Measurements from ENCODE around the gene IQCH. TPM values are rescaled to one million over a fixed set of nuclear protein-coding genes. Genes with fewer than 3 reads are reported as not detected.

IQCH gene
- total and polyA plus RNA-seq, 2 of the 4 experiments (the other 2 are of a cell fraction), result 0.60 to 2.5 TPM

GRCh38 chr15:67515557-67515956, 261.0 kb downstream of the IQCH start:
- no peak overlapping the region for H3K56ac ChIP-seq (ENCODE audit: extremely low read depth, insufficient read depth, low read length)
- no peaks in the 10 kb centered on the region for H3K9me3 ChIP-seq (ENCODE audit: control insufficient read depth, insufficient read depth, low read length)
- BruUV-seq (replicated peaks), result no TSS peak
- dilution Hi-C loops (cut with HindIII; ENCODE audit: low sequenced_read_pairs, unreplicated experiment), result no loop called here
- no peak overlapping the region for H3K9ac ChIP-seq (ENCODE audit: low read depth, low read length)
- H4K91ac ChIP-seq (ENCODE audit: insufficient read depth, low read depth, low read length), result no peak overlapping the region
- H4K8ac ChIP-seq (ENCODE audit: low read depth in 2 of 2, low read length in 2 of 2), result no peak overlapping the region
- no peak overlapping the region for H2AK9ac ChIP-seq (replicated peaks; ENCODE audit: low read depth, low read length, poor library complexity)
- DNase-seq (no peak), ATAC-seq (ENCODE audit: low read depth) (no peak)
- no peak overlapping the region for H3K18ac ChIP-seq (ENCODE audit: low read depth, low read length)
- no peak overlapping the region for H3K23ac ChIP-seq (ENCODE audit: low read depth, low read length)
- no peak overlapping the region for H2BK15ac ChIP-seq (ENCODE audit: low read depth, low read length)
- no peak overlapping the region for H3K14ac ChIP-seq (replicated peaks; ENCODE audit: low read depth, low read length)
- peaks cover 1% of the 10 kb centered on the region for H3K4me1 ChIP-seq (ENCODE audit: control insufficient read depth, insufficient read depth, low read length)
- H3K4me3 ChIP-seq (ENCODE audit: insufficient read depth, low read depth, low read length), result no peak overlapping the region
- no CpG with 5 or more reads among the region's 2 CpGs for WGBS, 2 experiments (ENCODE audit: extremely low coverage in 2 of 2, insufficient read length in 1 of 2)
- H2BK5ac ChIP-seq (ENCODE audit: low read depth, low read length, poor library complexity, severe bottlenecking), result no peak overlapping the region
- no peak overlapping the region for H3K4me2 ChIP-seq (ENCODE audit: low read depth, low read length)
- H4K5ac ChIP-seq (ENCODE audit: low read depth, low read length), result no peak overlapping the region
- no peak overlapping the region for H2BK20ac ChIP-seq (ENCODE audit: low read depth, low read length)
- no peaks in the 10 kb centered on the region for H4K20me1 ChIP-seq (ENCODE audit: insufficient read depth, low read length)
- ChIA-PET CTCF (no interaction called here), POLR2A (ENCODE audit: unreplicated experiment) (no interaction called here)
- H2AK5ac ChIP-seq (ENCODE audit: low read depth, low read length), result no peak overlapping the region
- no peak overlapping the region for H3K4ac ChIP-seq (ENCODE audit: low read depth, low read length)
- no peak for TF ChIP-seq MAFK (IDR thresholded peaks at IDR 0.05; ENCODE audit: low read depth, low read length)
- TF ChIP-seq MAZ (IDR thresholded peaks at IDR 0.05; ENCODE audit: borderline replicate concordance, low read depth, low read length), result no peak
- TF ChIP-seq SMC3 (IDR thresholded peaks at IDR 0.05; ENCODE audit: low read depth, low read length), result no peak
- no peak for TF ChIP-seq ELK1 (IDR thresholded peaks at IDR 0.05; ENCODE audit: borderline replicate concordance, low read depth, low read length)
- no peak for TF ChIP-seq NFE2L2 (IDR thresholded peaks at IDR 0.05; ENCODE audit: low read depth, low read length)
- TF ChIP-seq MXI1 (IDR thresholded peaks at IDR 0.05; ENCODE audit: borderline replicate concordance, low read depth, low read length), result no peak
- no peak for TF ChIP-seq CTCF (conservative IDR thresholded peaks at IDR 0.05; ENCODE audit: low read depth, low read length)
- TF ChIP-seq FOS (IDR thresholded peaks at IDR 0.05; ENCODE audit: low read depth, low read length), result no peak
- no peak for TF ChIP-seq CEBPB (IDR thresholded peaks at IDR 0.05; ENCODE audit: low read depth, low read length)
- no peak for TF ChIP-seq RAD21 (IDR thresholded peaks at IDR 0.05; ENCODE audit: low read length)
- TF ChIP-seq POLR2A (IDR thresholded peaks at IDR 0.05; ENCODE audit: low read depth, low read length), result no peak
- TF ChIP-seq USF2 (IDR thresholded peaks at IDR 0.05; ENCODE audit: low read depth, low read length), result no peak
- TF ChIP-seq RFX5 (IDR thresholded peaks at IDR 0.05; ENCODE audit: low read depth, low read length), result no peak
- no peak for TF ChIP-seq RCOR1 (IDR thresholded peaks at IDR 0.05; ENCODE audit: insufficient replicate concordance, low read length)
- TF ChIP-seq CHD1 (IDR thresholded peaks at IDR 0.05; ENCODE audit: low read depth, low read length), result no peak
- TF ChIP-seq BHLHE40 (IDR thresholded peaks at IDR 0.05; ENCODE audit: low read depth, low read length), result no peak
- intact Hi-C loops (cut with micrococcal nuclease), result no loop called here
- peaks cover 0 to 4% of the 10 kb centered on the region in 2 experiments; a peak in 1 of 4 replicates for H3K79me1 ChIP-seq (ENCODE audit: low read depth in 1 of 2, low read length in 2 of 2)
- in situ Hi-C loops (cut with MboI; ENCODE audit: low sequenced_read_pairs), result no loop called here
- H3K27ac ChIP-seq (ENCODE audit: insufficient read depth, low read length), result no peak overlapping the region
- H3K36me3 ChIP-seq (ENCODE audit: control insufficient read depth, insufficient read depth, low read length), result no peaks in the 10 kb centered on the region
- H2BK120ac ChIP-seq (ENCODE audit: low read depth, low read length), result no peak overlapping the region
- no peaks in the 10 kb centered on the region for H3K27me3 ChIP-seq (ENCODE audit: control insufficient read depth, insufficient read depth, low read length)
- no peaks in the 10 kb centered on the region for H3K9me1 ChIP-seq (ENCODE audit: insufficient read depth, low read length)
- H2AFZ ChIP-seq (replicated peaks; ENCODE audit: low read length, poor library complexity), result no peak overlapping the region
